K562 (cell line): ENCODE measurements around the gene MPC2. TPM values are rescaled to one million over a fixed set of nuclear protein-coding genes. Genes with fewer than 3 reads are reported as not detected.

Experiments
- ARID1B ChIP-seq: fragments of 450-650 bp; IDR thresholded peaks from 2 replicates; pipeline ENCODE4 v1.6.1; 2016; ENCODE audit warnings: antibody characterized with exemption, mild to moderate bottlenecking, inconsistent platforms
- C11orf30 ChIP-seq: fragments of 450-650 bp; IDR thresholded peaks from 2 replicates; pipeline ENCODE4 v1.6.1; 2016; ENCODE audit warnings: low read depth, mild to moderate bottlenecking
- CBFB ChIP-seq: sonication (generic); formaldehyde crosslinking; IDR thresholded peaks from 2 replicates; pipeline ENCODE4 v1.4.0; 2020; ENCODE audit warnings: mild to moderate bottlenecking, missing genetic modification reagents
- CCAR2 ChIP-seq: fragments of 200-400 bp; formaldehyde crosslinking; IDR thresholded peaks from 2 replicates; pipeline ENCODE4 v1.6.1; 2017; ENCODE audit warnings: mild to moderate bottlenecking, low read depth, low read length
- MCM3 ChIP-seq: fragments of 450-650 bp; IDR thresholded peaks from 2 replicates; pipeline ENCODE4 v1.6.1; 2016
- SMARCC2 ChIP-seq: fragments of 450-650 bp; IDR thresholded peaks from 2 replicates; pipeline ENCODE4 v1.6.1; 2017; ENCODE audit warnings: antibody characterized with exemption, moderate library complexity, mild to moderate bottlenecking, low read depth
- TCF7 ChIP-seq: sonication (generic); IDR thresholded peaks from 2 replicates; pipeline ENCODE4 v1.6.1; 2016; ENCODE audit warnings: antibody characterized with exemption, borderline replicate concordance
- TRIM25 ChIP-seq: fragments of 450-650 bp; IDR thresholded peaks from 2 replicates; pipeline ENCODE4 v1.7.0; 2016; ENCODE audit warnings: borderline replicate concordance
- ZBTB49 ChIP-seq: sonication (generic); formaldehyde crosslinking; IDR thresholded peaks from 2 replicates; pipeline ENCODE4 v1.8.0; 2022; ENCODE audit warnings: missing genetic modification reagents, mild to moderate bottlenecking, borderline replicate concordance
- ZNF143 ChIP-seq: sonication (generic); formaldehyde crosslinking; IDR thresholded peaks from 2 replicates; pipeline ENCODE4 v1.9.0; 2022; ENCODE audit warnings: mild to moderate bottlenecking, missing genetic modification reagents
- ZNF277 ChIP-seq: fragments of 250-450 bp; sonication (Bioruptor Pico); IDR thresholded peaks from 2 replicates; pipeline ENCODE4 v1.8.0; 2022; ENCODE audit warnings: inconsistent platforms, mild to moderate bottlenecking, moderate library complexity, borderline replicate concordance
- ZNF318 ChIP-seq, 2 experiments: fragments of 450-650 bp; IDR thresholded peaks; 2 replicates each; pipeline ENCODE4 v1.6.1; 2016; ENCODE audit warnings: mild to moderate bottlenecking in 2 of 2, borderline replicate concordance in 1 of 2, low read depth in 1 of 2, moderate library complexity in 1 of 2
- ZNF354B ChIP-seq: fragments of 250-450 bp; sonication (Bioruptor Pico); IDR thresholded peaks from 2 replicates; pipeline ENCODE4 v1.4.0; 2020
- ZNF583 ChIP-seq: fragments of 250-450 bp; sonication (Bioruptor Pico); IDR thresholded peaks from 2 replicates; pipeline ENCODE4 v1.4.0; 2020
- polyA plus RNA-seq, 8 experiments: library from polyadenylated mRNA; depleted of rRNA in 4 of 8; stranded (reverse) in 5 of 8; unstranded in 3 of 8; fragments of >200 nt; fragmentation: Nextera tagmentation in 2 of 8; fragmentation: Illumina TruSeq in 1 of 8; extraction: Ambion mirVana in 2 of 8; extraction: Trizol in 1 of 8; gene quantifications; 2 replicates each; pipeline versions ENCODE4 v1.2.1 to v1.2.3, GENCODE V29; 2011 to 2014; ENCODE audit warnings: inconsistent platforms in 1 of 8, missing spikeins in 1 of 8
- total RNA-seq, 7 experiments: library from RNA; depleted of rRNA in 6 of 7; stranded (reverse); fragments of >200 nt in 6 of 7; fragmentation: Illumina TruSeq in 2 of 7; extraction: Trizol in 2 of 7; gene quantifications; 2 replicates each; pipeline versions ENCODE4 v1.2.1 to v1.2.3, GENCODE V29; 2011 to 2021; ENCODE audit warnings: low replicate concordance in 1 of 7

Gene MPC2
- total and polyA plus RNA-seq, 9 of the 15 experiments (the other 6 are each of a cell fraction or from before 2014, with no cell fraction given): 70.7 to 179 (median 144) TPM

- TF ChIP-seq SMARCC2 (peak; percentile 63; the same call in 1 of the 2 replicates), ZNF143 (CRISPR knock-in tag) (no peak), TRIM25 (no peak), ZNF277 (no peak), C11orf30 (no peak), TCF7 (no peak), ARID1B (peak; percentile 38), ZBTB49 (CRISPR knock-in tag) (no peak; the same call in 1 of the 2 replicates), CBFB (peak; percentile 61; the same call in 1 of the 2 replicates), ZNF318 (IDR thresholded peaks at IDR 0.05; ENCODE audit: borderline replicate concordance in 1 of 2, low read depth in 1 of 2) (no peak), CCAR2 (no peak), MCM3 (no peak), ZNF354B (CRISPR knock-in tag) (no peak), ZNF583 (CRISPR knock-in tag) (no peak)
Measured at GRCh38 chr1:167936930-167937708, at the start of gene MPC2 (continued).
